ENCODE measurements around the gene ABLIM3. TPM values are rescaled to one million over a fixed set of nuclear protein-coding genes. Genes with fewer than 3 reads are reported as not detected.

ABLIM3 gene
- total and polyA plus RNA-seq, 2 of the 8 experiments (the other 6 are each of a cell fraction or from before 2014, with no cell fraction given) = 0.36 to 0.56 TPM

GRCh38 chr5:149213264-149213880, 72.1 kb downstream of the ABLIM3 start:
- no peak overlapping the region for H4K8ac ChIP-seq (ENCODE audit: extremely low read depth, insufficient read depth, low read length)
- H2BK15ac ChIP-seq (ENCODE audit: low read length) = no peak overlapping the region
- no peak overlapping the region for H2BK20ac ChIP-seq (ENCODE audit: low read length)
- 89% methylated on average over 13 of the region's 13 CpGs; no CpG with 5 or more reads in 1 of the 2 experiments for WGBS, 2 experiments (ENCODE audit: extremely low coverage in 1 of 2, insufficient coverage in 1 of 2, insufficient read length in 1 of 2, insufficient replicate concordance in 2 of 2, low coverage in 1 of 2, low lambda C conversion rate in 2 of 2, missing lambda C conversion rate in 1 of 2)
- H3K14ac ChIP-seq (ENCODE audit: insufficient read length) = no peak overlapping the region
- H3K79me1 ChIP-seq (ENCODE audit: low read depth, low read length) = no peaks in the 10 kb centered on the region
- no peaks in the 10 kb centered on the region for H3K23me2 ChIP-seq (ENCODE audit: low read depth, low read length)
- no peak overlapping the region for H2BK12ac ChIP-seq (ENCODE audit: low read depth, low read length)
- H3K79me2 ChIP-seq (ENCODE audit: control insufficient read depth in 1 of 2, insufficient read depth in 2 of 2, low read length in 2 of 2) = no peaks in the 10 kb centered on the region
- no peak overlapping the region for H3K4me2 ChIP-seq (ENCODE audit: insufficient read depth in 1 of 2, low read depth in 2 of 2, low read length in 2 of 2)
- TF ChIP-seq CREB1 (IDR thresholded peaks at IDR 0.05) = no peak
- no peak overlapping the region for H2AFZ ChIP-seq (ENCODE audit: low read length)
- no peak overlapping the region for H3K18ac ChIP-seq (ENCODE audit: extremely low read depth, low read length)
- no peak overlapping the region for H3K56ac ChIP-seq (replicated peaks; ENCODE audit: insufficient read length, low read depth, low read length)
- ChIA-PET CTCF (ENCODE audit: partially characterized antibody) (interaction anchor here (1.0 to 9.7 kb wide), 8 partner anchors 9 to 175 kb away, joined by 3 to 70 read pairs (median 4); no protein-coding TSS in a partner anchor), POLR2A (ENCODE audit: partially characterized antibody) (interaction anchor here (0.8 kb wide), 1 partner anchor 9 kb away, joined by 3 read pairs; no protein-coding TSS in a partner anchor)
- H3K4ac ChIP-seq (replicated peaks; ENCODE audit: insufficient read length, low read depth, low read length) = no peak overlapping the region
- no peak overlapping the region for H3K9ac ChIP-seq (replicated peaks in 1 of 4; ENCODE audit: extremely low read depth in 1 of 4, low read depth in 3 of 4, low read length in 3 of 4)
- no peaks in the 10 kb centered on the region for H4K20me1 ChIP-seq (replicated peaks in 1 of 2; ENCODE audit: control insufficient read depth in 1 of 2, insufficient read depth in 2 of 2, low read length in 2 of 2)
- H3K27me3 ChIP-seq (replicated peaks in 1 of 4; ENCODE audit: control insufficient read depth in 3 of 4, extremely low read depth in 1 of 4, insufficient read depth in 3 of 4, low read length in 3 of 4) = no peaks in the 10 kb centered on the region; a peak in 1 of 7 replicates
- H3K9me3 ChIP-seq (ENCODE audit: insufficient read depth in 2 of 2, low read depth in 1 of 2, low read length in 1 of 2) = no peaks in the 10 kb centered on the region
- DNase-seq (ENCODE audit: low read depth in 1 of 2, low spot score in 2 of 2) = no peak
- H2BK5ac ChIP-seq (ENCODE audit: low read depth, low read length) = no peak overlapping the region
- no peaks in the 10 kb centered on the region for H3K4me1 ChIP-seq (replicated peaks in 1 of 4; ENCODE audit: control insufficient read depth in 3 of 4, insufficient read depth in 4 of 4, low read length in 3 of 4)
- no peak for FAIRE-seq
- no peak overlapping the region for H4K5ac ChIP-seq (ENCODE audit: insufficient read length, low read depth, low read length)
- no peak overlapping the region for H4K91ac ChIP-seq (replicated peaks; ENCODE audit: insufficient read length, low read length)
- no peak overlapping the region for H2BK120ac ChIP-seq (replicated peaks; ENCODE audit: low read depth, low read length)
- no peak overlapping the region for H3K27ac ChIP-seq (ENCODE audit: low read depth, low read length)
- H3K4me3 ChIP-seq (ENCODE audit: extremely low read depth in 1 of 4, insufficient read depth in 2 of 4, low read depth in 3 of 4, low read length in 4 of 4) = no peak overlapping the region
- H3K36me3 ChIP-seq (ENCODE audit: control insufficient read depth in 2 of 4, insufficient read depth in 4 of 4, low read length in 3 of 4) = no peaks in the 10 kb centered on the region
- no peak overlapping the region for H3K23ac ChIP-seq (ENCODE audit: insufficient read length)
- no peak overlapping the region for H2AK5ac ChIP-seq (ENCODE audit: low read depth, low read length)
